K562 (cell line): Measurements from ENCODE around the gene TACR2. TPM values are rescaled to one million over a fixed set of nuclear protein-coding genes. Genes with fewer than 3 reads are reported as not detected.

ENCODE experiments used
- ATF3 ChIP-seq, 2 experiments: fragments of 450-650 bp in 1 of 2; sonication (generic) in 1 of 2; formaldehyde crosslinking in 1 of 2; IDR thresholded peaks in 1 of 2; conservative IDR thresholded peaks in 1 of 2; 2 replicates each; pipeline versions ENCODE4 v1.6.1 to v1.8.1; 2016 to 2023; ENCODE audit warnings: mild to moderate bottlenecking in 2 of 2, moderate library complexity in 2 of 2, inconsistent platforms in 1 of 2, missing genetic modification reagents in 1 of 2
- EWSR1 ChIP-seq: fragments of 450-650 bp; IDR thresholded peaks from 2 replicates; pipeline ENCODE4 v1.6.1; 2018; ENCODE audit warnings: borderline replicate concordance, mild to moderate bottlenecking, low read depth, moderate library complexity; ENCODE audit not compliant: partially characterized antibody
- GTF2A2 ChIP-seq: IDR thresholded peaks from 2 replicates; pipeline ENCODE4 v1.6.1; 2016; ENCODE audit warnings: mild to moderate bottlenecking, missing genetic modification characterization, missing compliant biosample characterization
- HDAC2 ChIP-seq: fragments of 450-650 bp; IDR thresholded peaks from 2 replicates; pipeline ENCODE4 v1.6.1; 2016; ENCODE audit warnings: mild to moderate bottlenecking
- KLF6 ChIP-seq: fragments of 250-450 bp; sonication (Bioruptor Pico); IDR thresholded peaks from 2 replicates; pipeline ENCODE4 v1.4.0; 2020; ENCODE audit warnings: mild to moderate bottlenecking, moderate library complexity, borderline replicate concordance
- LEF1 ChIP-seq: fragments of 450-650 bp; IDR thresholded peaks from 2 replicates; pipeline ENCODE4 v1.6.1; 2016; ENCODE audit warnings: mild to moderate bottlenecking
- MAZ ChIP-seq, 2 experiments: fragments of 450-650 bp in 1 of 2; sonication (generic) in 1 of 2; formaldehyde crosslinking; IDR thresholded peaks in 1 of 2; conservative IDR thresholded peaks in 1 of 2; 2 replicates each; pipeline versions ENCODE4 v1.4.0 to v1.5.0; 2020; ENCODE audit warnings: mild to moderate bottlenecking in 1 of 2, missing genetic modification reagents in 1 of 2
- MCM2 ChIP-seq: fragments of 450-650 bp; IDR thresholded peaks from 2 replicates; pipeline ENCODE4 v1.6.1; 2017; ENCODE audit warnings: low read depth, mild to moderate bottlenecking
- MCM5 ChIP-seq: fragments of 450-650 bp; IDR thresholded peaks from 2 replicates; pipeline ENCODE4 v1.6.1; 2016; ENCODE audit warnings: low read depth
- MTA3 ChIP-seq: fragments of 450-650 bp; formaldehyde crosslinking; IDR thresholded peaks from 2 replicates; pipeline ENCODE4 v1.6.1; 2017; ENCODE audit warnings: mild to moderate bottlenecking, borderline replicate concordance
- MYC ChIP-seq, 2 experiments: fragments of 250-450 bp in 1 of 2; sonication (Bioruptor Pico) in 1 of 2; IDR thresholded peaks; 2 replicates each; pipeline versions ENCODE4 v1.5.1 to v1.6.1; 2012 to 2021; ENCODE audit warnings: low read depth in 2 of 2, borderline replicate concordance in 1 of 2, improper control_type of control experiment in 1 of 2, low read length in 1 of 2, mild to moderate bottlenecking in 1 of 2, moderate library complexity in 1 of 2
- PHF20 ChIP-seq: fragments of 450-650 bp; IDR thresholded peaks from 2 replicates; pipeline ENCODE4 v1.6.1; 2018; ENCODE audit not compliant: partially characterized antibody
- POLR2B ChIP-seq: fragments of 450-650 bp; IDR thresholded peaks from 2 replicates; pipeline ENCODE4 v1.6.1; 2018; ENCODE audit warnings: low read depth; ENCODE audit not compliant: partially characterized antibody
- POLR2H ChIP-seq: IDR thresholded peaks from 2 replicates; pipeline ENCODE4 v1.6.1; 2016; ENCODE audit warnings: missing genetic modification characterization, low read depth, mild to moderate bottlenecking, control low read depth, missing compliant biosample characterization, moderate library complexity
- RBBP5 ChIP-seq: fragments of 200-600 bp; sonication (generic); IDR thresholded peaks from 2 replicates; pipeline ENCODE4 v1.6.1; 2012; ENCODE audit warnings: borderline replicate concordance, mild to moderate bottlenecking, low read length, control low read depth, inconsistent platforms; ENCODE audit not compliant: insufficient read depth, poor library complexity, severe bottlenecking
- RBM14 ChIP-seq: fragments of 200-400 bp; formaldehyde crosslinking; IDR thresholded peaks from 2 replicates; pipeline ENCODE4 v1.6.1; 2018; ENCODE audit warnings: low read depth, mild to moderate bottlenecking, low read length, moderate library complexity, borderline replicate concordance; ENCODE audit not compliant: insufficient read depth
- TCF7 ChIP-seq: sonication (generic); IDR thresholded peaks from 2 replicates; pipeline ENCODE4 v1.6.1; 2016; ENCODE audit warnings: antibody characterized with exemption, borderline replicate concordance
- XRCC3 ChIP-seq: fragments of 450-650 bp; IDR thresholded peaks from 2 replicates; pipeline ENCODE4 v1.6.1; 2017; ENCODE audit warnings: mild to moderate bottlenecking, moderate library complexity
- ZC3H11A ChIP-seq: IDR thresholded peaks from 2 replicates; pipeline ENCODE4 v1.6.1; 2012; ENCODE audit warnings: low read depth, low read length, improper control_type of control experiment
- ZFP30 ChIP-seq: fragments of 250-450 bp; sonication (Bioruptor Pico); IDR thresholded peaks from 2 replicates; pipeline ENCODE4 v1.8.0; 2022; ENCODE audit warnings: moderate library complexity, mild to moderate bottlenecking, inconsistent platforms, borderline replicate concordance
- ZFX ChIP-seq: sonication (generic); formaldehyde crosslinking; IDR thresholded peaks from 2 replicates; pipeline ENCODE4 v1.8.0; 2022; ENCODE audit warnings: mild to moderate bottlenecking, missing genetic modification reagents, moderate library complexity
- ZNF197 ChIP-seq: fragments of 200-800 bp; sonication (Bioruptor generic); IDR thresholded peaks from 2 replicates; pipeline ENCODE4 v1.6.1; 2016; ENCODE audit warnings: low read depth, missing genetic modification characterization, missing compliant biosample characterization
- ZNF408 ChIP-seq: fragments of 250-450 bp; sonication (Bioruptor Pico); IDR thresholded peaks from 2 replicates; pipeline ENCODE4 v1.4.0; 2020; ENCODE audit warnings: low read depth, mild to moderate bottlenecking, moderate library complexity
- ZNF644 ChIP-seq: fragments of 200-800 bp; sonication (Bioruptor generic); IDR thresholded peaks from 2 replicates; pipeline ENCODE4 v1.6.1; 2016; ENCODE audit warnings: low read depth, missing genetic modification characterization, missing compliant biosample characterization
- ZNF766 ChIP-seq: fragments of 200-800 bp; sonication (Bioruptor generic); conservative IDR thresholded peaks from 2 replicates; pipeline ENCODE4 v1.6.1; 2016; ENCODE audit warnings: missing genetic modification characterization, missing compliant biosample characterization
- polyA plus RNA-seq, 8 experiments: library from polyadenylated mRNA; depleted of rRNA in 4 of 8; stranded (reverse) in 5 of 8; unstranded in 3 of 8; fragments of >200 nt; fragmentation: Nextera tagmentation in 2 of 8; fragmentation: Illumina TruSeq in 1 of 8; extraction: Ambion mirVana in 2 of 8; extraction: Trizol in 1 of 8; gene quantifications; 2 replicates each; pipeline versions ENCODE4 v1.2.1 to v1.2.3, GENCODE V29; 2011 to 2014; ENCODE audit warnings: inconsistent platforms in 1 of 8, missing spikeins in 1 of 8
- total RNA-seq, 7 experiments: library from RNA; depleted of rRNA in 6 of 7; stranded (reverse); fragments of >200 nt in 6 of 7; fragmentation: Illumina TruSeq in 2 of 7; extraction: Trizol in 2 of 7; gene quantifications; 2 replicates each; pipeline versions ENCODE4 v1.2.1 to v1.2.3, GENCODE V29; 2011 to 2021; ENCODE audit warnings: low replicate concordance in 1 of 7
- TF ChIP-seq, protein P1 (sequence below), 2 experiments: fragments of 250-450 bp in 1 of 2; fragments of 450-650 bp in 1 of 2; sonication (Bioruptor Pico) in 1 of 2; IDR thresholded peaks; 2 replicates each; pipeline versions ENCODE4 v1.6.1 to v1.8.0; 2016 to 2021; ENCODE audit warnings: mild to moderate bottlenecking in 2 of 2, moderate library complexity in 2 of 2, missing compliant biosample characterization in 1 of 2, missing genetic modification characterization in 1 of 2

TACR2 gene
- total and polyA plus RNA-seq, 9 of the 15 experiments (the other 6 are each of a cell fraction or from before 2014, with no cell fraction given) = not detected

GRCh38 chr10:69410487-69410886 lies 6.2 kb downstream of the TACR2 start (continued):
- TF ChIP-seq, protein P1, sequence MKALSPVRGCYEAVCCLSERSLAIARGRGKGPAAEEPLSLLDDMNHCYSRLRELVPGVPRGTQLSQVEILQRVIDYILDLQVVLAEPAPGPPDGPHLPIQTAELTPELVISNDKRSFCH (CRISPR knock-in tag; IDR thresholded peaks at IDR 0.05) = no peak
- TF ChIP-seq, protein P1 (tag; IDR thresholded peaks at IDR 0.05) = peak; percentile 78
- peak; percentile 62; the same call in 1 of the 2 replicates for TF ChIP-seq GTF2A2 (tag)
- no peak for TF ChIP-seq EWSR1
- no peak for TF ChIP-seq HDAC2
- no peak for TF ChIP-seq LEF1
- TF ChIP-seq ATF3 (IDR thresholded peaks at IDR 0.05) = no peak
- TF ChIP-seq ATF3 (CRISPR knock-in tag; conservative IDR thresholded peaks at IDR 0.05) = no peak
- no peak for TF ChIP-seq POLR2B
- TF ChIP-seq MTA3 = no peak
- TF ChIP-seq KLF6 (CRISPR knock-in tag) = peak; percentile 96
- TF ChIP-seq ZNF408 (CRISPR knock-in tag) = no peak
- TF ChIP-seq ZNF766 = peak; percentile 85; the same call in 1 of the 2 replicates
- no peak for TF ChIP-seq XRCC3
- peak; percentile 61; the same call in 1 of the 2 replicates for TF ChIP-seq ZNF197 (CRISPR knock-in tag)
- 0 out of 4 replicates have a peak, but pooled peaks of 1 of the 2 experiments have one; percentile 49 for TF ChIP-seq MAZ (CRISPR knock-in tag; conservative IDR thresholded peaks at IDR 0.05 in 1 of 2, IDR thresholded peaks at IDR 0.05 in 1 of 2)
- TF ChIP-seq ZNF644 (tag) = peak; percentile 93
- no peak for TF ChIP-seq RBBP5
- TF ChIP-seq POLR2H (tag) = no peak
- TF ChIP-seq ZFP30 (CRISPR knock-in tag) = no peak
- TF ChIP-seq ZFX = no peak
- no peak for TF ChIP-seq MYC (IDR thresholded peaks at IDR 0.05; ENCODE audit: low read depth, low read length)
- no peak for TF ChIP-seq MYC (CRISPR knock-in tag; IDR thresholded peaks at IDR 0.05; ENCODE audit: borderline replicate concordance, low read depth)
- TF ChIP-seq MCM2 = no peak
- TF ChIP-seq RBM14 = no peak
- TF ChIP-seq TCF7 = no peak
- no peak for TF ChIP-seq MCM5
- TF ChIP-seq ZC3H11A = no peak
- no peak for TF ChIP-seq PHF20
